ENCODE measurements around the gene ZBTB43. TPM values are rescaled to one million over a fixed set of nuclear protein-coding genes. Genes with fewer than 3 reads are reported as not detected.

The ZBTB43 gene
- polyA plus RNA-seq, 1 donor from 2014 or later, result 12.3 TPM

GRCh38 chr9:126756238-126756637, 48.6 kb upstream of the ZBTB43 start:
- H3K4me3 ChIP-seq (ENCODE audit: low read length), result no peak overlapping the region
- H3K9ac ChIP-seq (ENCODE audit: low read length), result no peak overlapping the region
- H3K79me2 ChIP-seq (replicated peaks; ENCODE audit: insufficient read depth, low read length), result no peaks in the 10 kb centered on the region
- no peaks in the 10 kb centered on the region for H4K20me1 ChIP-seq (ENCODE audit: insufficient read depth)
- H3K27me3 ChIP-seq (ENCODE audit: insufficient read depth, low read depth, low read length), result no peaks in the 10 kb centered on the region
- H3F3A ChIP-seq (ENCODE audit: insufficient read depth, low read length, poor library complexity, severe bottlenecking), result no peaks in the 10 kb centered on the region
- no peaks in the 10 kb centered on the region for H3K9me3 ChIP-seq (ENCODE audit: low read length)
- no peaks in the 10 kb centered on the region for H3K36me3 ChIP-seq (ENCODE audit: insufficient read depth, low read length)
- TF ChIP-seq REST (IDR thresholded peaks at IDR 0.05; ENCODE audit: borderline replicate concordance) (no peak), SMC3 (conservative IDR thresholded peaks at IDR 0.05; ENCODE audit: poor library complexity) (no peak), EZH2 (IDR thresholded peaks at IDR 0.05; ENCODE audit: borderline replicate concordance, insufficient read depth, low read length, poor library complexity, severe bottlenecking) (no peak), EP300 (conservative IDR thresholded peaks at IDR 0.05; ENCODE audit: poor library complexity, severe bottlenecking) (no peak), POLR2AphosphoS5 (IDR thresholded peaks at IDR 0.05) (no peak), RAD21 (conservative IDR thresholded peaks at IDR 0.05) (no peak), TAF1 (IDR thresholded peaks at IDR 0.05; ENCODE audit: low read depth) (no peak), MXI1 (conservative IDR thresholded peaks at IDR 0.05; ENCODE audit: poor library complexity, severe bottlenecking) (no peak)
- TF ChIP-seq, protein P1, sequence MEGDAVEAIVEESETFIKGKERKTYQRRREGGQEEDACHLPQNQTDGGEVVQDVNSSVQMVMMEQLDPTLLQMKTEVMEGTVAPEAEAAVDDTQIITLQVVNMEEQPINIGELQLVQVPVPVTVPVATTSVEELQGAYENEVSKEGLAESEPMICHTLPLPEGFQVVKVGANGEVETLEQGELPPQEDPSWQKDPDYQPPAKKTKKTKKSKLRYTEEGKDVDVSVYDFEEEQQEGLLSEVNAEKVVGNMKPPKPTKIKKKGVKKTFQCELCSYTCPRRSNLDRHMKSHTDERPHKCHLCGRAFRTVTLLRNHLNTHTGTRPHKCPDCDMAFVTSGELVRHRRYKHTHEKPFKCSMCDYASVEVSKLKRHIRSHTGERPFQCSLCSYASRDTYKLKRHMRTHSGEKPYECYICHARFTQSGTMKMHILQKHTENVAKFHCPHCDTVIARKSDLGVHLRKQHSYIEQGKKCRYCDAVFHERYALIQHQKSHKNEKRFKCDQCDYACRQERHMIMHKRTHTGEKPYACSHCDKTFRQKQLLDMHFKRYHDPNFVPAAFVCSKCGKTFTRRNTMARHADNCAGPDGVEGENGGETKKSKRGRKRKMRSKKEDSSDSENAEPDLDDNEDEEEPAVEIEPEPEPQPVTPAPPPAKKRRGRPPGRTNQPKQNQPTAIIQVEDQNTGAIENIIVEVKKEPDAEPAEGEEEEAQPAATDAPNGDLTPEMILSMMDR (IDR thresholded peaks at IDR 0.05; ENCODE audit: poor library complexity, severe bottlenecking), result no peak
- no peak overlapping the region for H2AFZ ChIP-seq (ENCODE audit: low read depth, low read length)
- no peaks in the 10 kb centered on the region for H3K9me2 ChIP-seq (ENCODE audit: insufficient read depth, low read length)
- H3K27ac ChIP-seq (ENCODE audit: low read length), result no peak overlapping the region
- H3K4me2 ChIP-seq (ENCODE audit: low read length), result no peak overlapping the region

GRCh38 chr9:126756876-126757415, 47.9 kb upstream of the ZBTB43 start:
- H3K9me3 ChIP-seq (ENCODE audit: low read length), result no peaks in the 10 kb centered on the region
- no peak overlapping the region for H2AFZ ChIP-seq (ENCODE audit: low read depth, low read length)
- no peaks in the 10 kb centered on the region for H3K27me3 ChIP-seq (ENCODE audit: insufficient read depth, low read depth, low read length)
- no peaks in the 10 kb centered on the region for H3K36me3 ChIP-seq (ENCODE audit: insufficient read depth, low read length)
- no peaks in the 10 kb centered on the region for H4K20me1 ChIP-seq (ENCODE audit: insufficient read depth)
- TF ChIP-seq EP300 (conservative IDR thresholded peaks at IDR 0.05; ENCODE audit: poor library complexity, severe bottlenecking) (no peak), TAF1 (IDR thresholded peaks at IDR 0.05; ENCODE audit: low read depth) (no peak), REST (IDR thresholded peaks at IDR 0.05; ENCODE audit: borderline replicate concordance) (no peak), MXI1 (conservative IDR thresholded peaks at IDR 0.05; ENCODE audit: poor library complexity, severe bottlenecking) (no peak), RAD21 (conservative IDR thresholded peaks at IDR 0.05) (no peak), EZH2 (IDR thresholded peaks at IDR 0.05; ENCODE audit: borderline replicate concordance, insufficient read depth, low read length, poor library complexity, severe bottlenecking) (no peak), SMC3 (conservative IDR thresholded peaks at IDR 0.05; ENCODE audit: poor library complexity) (no peak), POLR2AphosphoS5 (IDR thresholded peaks at IDR 0.05) (no peak)
- TF ChIP-seq, protein P1 (IDR thresholded peaks at IDR 0.05; ENCODE audit: poor library complexity, severe bottlenecking), result no peak
- H3K79me2 ChIP-seq (replicated peaks; ENCODE audit: insufficient read depth, low read length), result no peaks in the 10 kb centered on the region
- H3F3A ChIP-seq (ENCODE audit: insufficient read depth, low read length, poor library complexity, severe bottlenecking), result no peaks in the 10 kb centered on the region
- no peak overlapping the region for H3K4me3 ChIP-seq (ENCODE audit: low read length)
- no peak overlapping the region for H3K27ac ChIP-seq (ENCODE audit: low read length)
- no peaks in the 10 kb centered on the region for H3K9me2 ChIP-seq (ENCODE audit: insufficient read depth, low read length)
- H3K9ac ChIP-seq (ENCODE audit: low read length), result no peak overlapping the region
- no peak overlapping the region for H3K4me2 ChIP-seq (ENCODE audit: low read length)

Measured in neural cell (in vitro differentiated cells).